ENCODE measurements around the gene SKIC2.
A peak's percentile ranks its signal among the peaks of the same experiment; 100 is the strongest.
"Not testable (repeated sequence)": the region's sequence is repeated elsewhere in the genome, so short reads cannot be mapped to it uniquely, and the experiment has no call there.

The SKIC2 gene

GRCh38 chr6:31969712-31970603 lies 11.0 kb downstream of the SKIC2 start:
- peak; percentile 11 for DNase-seq (ENCODE audit: low spot score)

GRCh38 chr6:31970604-31971271 lies 11.8 kb downstream of the SKIC2 start:
- no peak for DNase-seq (ENCODE audit: low spot score)

GRCh38 chr6:31971279-31971992 lies 12.5 kb downstream of the SKIC2 start:
- no peak for DNase-seq (ENCODE audit: low spot score)

GRCh38 chr6:31971993-31972708 lies 13.2 kb downstream of the SKIC2 start, which contains the start of gene DXO:
Gene DXO, minus strand, starts transcription at chr6:31972138. Its CDS starts 463 bp downstream, at chr6:31971675.
- peak; percentile 98 for DNase-seq (ENCODE audit: low spot score)

GRCh38 chr6:31972709-31973350 lies 13.9 kb downstream of the SKIC2 start:
- DNase-seq (ENCODE audit: low spot score) = peak; percentile 17

- DNase-seq (ENCODE audit: low spot score) = not testable (repeated sequence)
Observed at GRCh38 chr6:31976065-31976464, 17.1 kb downstream of the SKIC2 start.

- DNase-seq (ENCODE audit: low spot score) = no peak
Observed at GRCh38 chr6:31977816-31978431, 18.9 kb downstream of the SKIC2 start.

- no peak for DNase-seq (ENCODE audit: low spot score)
Observed at GRCh38 chr6:31978831-31979230, 19.9 kb downstream of the SKIC2 start.

GRCh38 chr6:31979238-31979898 lies 20.4 kb downstream of the SKIC2 start:
- DNase-seq (ENCODE audit: low spot score) = no peak

- not testable (repeated sequence) for DNase-seq (ENCODE audit: low spot score)
Observed at GRCh38 chr6:31980195-31980876, 21.4 kb downstream of the SKIC2 start.

- not testable (repeated sequence) for DNase-seq (ENCODE audit: low spot score)
Observed at GRCh38 chr6:31980998-31981397, 22.0 kb downstream of the SKIC2 start.

GRCh38 chr6:31981744-31982143 lies 22.8 kb downstream of the SKIC2 start, which contains the start of gene C4A:
Gene C4A, plus strand, starts transcription at chr6:31982057. Its CDS starts 51 bp downstream, at chr6:31982108.
- DNase-seq (ENCODE audit: low spot score) = not testable (repeated sequence)

GRCh38 chr6:31989363-31989762 lies 30.4 kb downstream of the SKIC2 start:
- DNase-seq (ENCODE audit: low spot score) = not testable (repeated sequence)

- DNase-seq (ENCODE audit: low spot score) = not testable (repeated sequence)
Observed at GRCh38 chr6:31994421-31994820, 35.4 kb downstream of the SKIC2 start.

- not testable (repeated sequence) for DNase-seq (ENCODE audit: low spot score)
Observed at GRCh38 chr6:31996385-31996784, 37.4 kb downstream of the SKIC2 start.

GRCh38 chr6:32002546-32003268 lies 43.7 kb downstream of the SKIC2 start:
- DNase-seq (ENCODE audit: low spot score) = not testable (repeated sequence)

GRCh38 chr6:32003301-32003700 lies 44.3 kb downstream of the SKIC2 start:
- not testable (repeated sequence) for DNase-seq (ENCODE audit: low spot score)

- DNase-seq (ENCODE audit: low spot score) = not testable (repeated sequence)
Observed at GRCh38 chr6:32004393-32004792, 45.4 kb downstream of the SKIC2 start.
